Stimulated activated CD8-positive, alpha-beta memory T cell treated with anti-CD3 and anti-CD28 coated beads, Interleukin-4, amount 100 ng/mL, for 24 hours (primary cell): Measurements from ENCODE around the gene ORMDL3.
"Not testable (repeated sequence)": the region's sequence is repeated elsewhere in the genome, so short reads cannot be mapped to it uniquely, and the experiment has no call there.

ENCODE experiments used
- DNase-seq: peaks from one replicate; pipeline ENCODE4 v3.0.0-alpha.2; 2020; ENCODE audit warnings: low read depth

Gene ORMDL3

GRCh38 chr17:39949028-39949427 is 21.6 kb upstream of the ORMDL3 start:
- DNase-seq = no peak

- not testable (repeated sequence) for DNase-seq
Observed at GRCh38 chr17:39948489-39948828, 21.1 kb upstream of the ORMDL3 start.

- DNase-seq = no peak
Observed at GRCh38 chr17:39946551-39947330, 19.3 kb upstream of the ORMDL3 start.

- DNase-seq = no peak
Observed at GRCh38 chr17:39944393-39944711, 17.0 kb upstream of the ORMDL3 start.

GRCh38 chr17:39943702-39944392 is 16.4 kb upstream of the ORMDL3 start:
- DNase-seq = no peak

- DNase-seq = no peak
Observed at GRCh38 chr17:39939588-39940419, 12.4 kb upstream of the ORMDL3 start.

GRCh38 chr17:39939106-39939505 is 11.7 kb upstream of the ORMDL3 start:
- no peak for DNase-seq

GRCh38 chr17:39938140-39938869 is 10.9 kb upstream of the ORMDL3 start:
- DNase-seq = no peak

GRCh38 chr17:39937447-39937846 is 10.0 kb upstream of the ORMDL3 start:
- DNase-seq = no peak

GRCh38 chr17:39935909-39936308 is 8.5 kb upstream of the ORMDL3 start:
- no peak for DNase-seq

- no peak for DNase-seq
Observed at GRCh38 chr17:39934324-39934723, 6.9 kb upstream of the ORMDL3 start.

- no peak for DNase-seq
Observed at GRCh38 chr17:39933912-39934311, 6.5 kb upstream of the ORMDL3 start.

- no peak for DNase-seq
Observed at GRCh38 chr17:39929646-39930407, 2.4 kb upstream of the ORMDL3 start.

- DNase-seq = no peak
Observed at GRCh38 chr17:39928858-39929645, 1.7 kb upstream of the ORMDL3 start.

- no peak for DNase-seq
Observed at GRCh38 chr17:39927929-39928857, 792 bp upstream of the ORMDL3 start.

- peak; percentile 31 for DNase-seq
Observed at GRCh38 chr17:39926588-39927100, 757 bp downstream of the ORMDL3 start.

- no peak for DNase-seq
Observed at GRCh38 chr17:39926135-39926587, 1.2 kb downstream of the ORMDL3 start.

- DNase-seq = no peak
Observed at GRCh38 chr17:39925282-39926134, 1.9 kb downstream of the ORMDL3 start.
